Epithelial cell of proximal tubule (primary cell): ENCODE measurements around the gene ADCY9. TPM values are rescaled to one million over a fixed set of nuclear protein-coding genes. Genes with fewer than 3 reads are reported as not detected.

Source experiments
- DNase-seq: peaks from one replicate; pipeline ENCODE4 v3.0.0-alpha.2; 2011; ENCODE audit warnings: low read depth
- H3K4me3 ChIP-seq: 2 replicates; pipeline ENCODE4 v1.5.1; 2011; ENCODE audit warnings: low read depth, mild to moderate bottlenecking, low read length
- CTCF ChIP-seq: conservative IDR thresholded peaks from 2 replicates; pipeline ENCODE4 v1.5.1; 2012; ENCODE audit warnings: low read depth, mild to moderate bottlenecking, low read length
- total RNA-seq: library from RNA; depleted of rRNA; stranded (reverse); fragments of >200 nt; gene quantifications from 2 replicates; pipeline ENCODE4 v1.2.3, GENCODE V29; 2015

ADCY9 gene
- total RNA-seq, 1 donor from 2014 or later = 6.8 TPM

GRCh38 chr16:4019371-4019791 lies 96.9 kb downstream of the ADCY9 start:
- TF ChIP-seq CTCF = no peak
- DNase-seq = no peak
- H3K4me3 ChIP-seq = peak overlapping the region; percentile 42

GRCh38 chr16:4018391-4018790 lies 97.9 kb downstream of the ADCY9 start:
- H3K4me3 ChIP-seq = no peak overlapping the region
- peak; percentile 69 for DNase-seq
- no peak for TF ChIP-seq CTCF

- DNase-seq = no peak
- no peak overlapping the region for H3K4me3 ChIP-seq
- no peak for TF ChIP-seq CTCF
These were observed 98.4 kb downstream of the ADCY9 start for GRCh38 chr16:4017807-4018206.

- H3K4me3 ChIP-seq = no peak overlapping the region
- TF ChIP-seq CTCF = no peak
- DNase-seq = no peak
These were observed 99.6 kb downstream of the ADCY9 start for GRCh38 chr16:4016658-4017057.

GRCh38 chr16:4016005-4016352 lies 100.3 kb downstream of the ADCY9 start:
- H3K4me3 ChIP-seq = no peak overlapping the region
- no peak for TF ChIP-seq CTCF
- no peak for DNase-seq

GRCh38 chr16:4015275-4016004 lies 100.8 kb downstream of the ADCY9 start:
- H3K4me3 ChIP-seq = peak overlapping the region; percentile 1

More at GRCh38 chr16:4015275-4016004, 100.8 kb downstream of the ADCY9 start:
- TF ChIP-seq CTCF = no peak
- DNase-seq = peak; percentile 72
